Gastroesophageal sphincter (tissue), 3 donors: ENCODE data around the gene ICE1.

ENCODE experiments used
- POLR2A ChIP-seq, 2 donors: fragments of 450-650 bp; IDR thresholded peaks; one replicate each; pipeline ENCODE4 v1.6.1; 2017; ENCODE audit warnings: antibody characterized with exemption in 2 of 2, mild to moderate bottlenecking in 2 of 2, moderate library complexity in 1 of 2
- TF ChIP-seq, protein P1 (sequence below), 4 experiments: fragments of 200-600 bp in 2 of 4; fragments of 450-650 bp in 2 of 4; sonication (generic) in 1 of 4; IDR thresholded peaks; one replicate each; pipeline ENCODE4 v1.5.1; 2017 to 2019; ENCODE audit warnings: antibody characterized with exemption in 4 of 4, mild to moderate bottlenecking in 2 of 4, moderate library complexity in 2 of 4

DNA sequence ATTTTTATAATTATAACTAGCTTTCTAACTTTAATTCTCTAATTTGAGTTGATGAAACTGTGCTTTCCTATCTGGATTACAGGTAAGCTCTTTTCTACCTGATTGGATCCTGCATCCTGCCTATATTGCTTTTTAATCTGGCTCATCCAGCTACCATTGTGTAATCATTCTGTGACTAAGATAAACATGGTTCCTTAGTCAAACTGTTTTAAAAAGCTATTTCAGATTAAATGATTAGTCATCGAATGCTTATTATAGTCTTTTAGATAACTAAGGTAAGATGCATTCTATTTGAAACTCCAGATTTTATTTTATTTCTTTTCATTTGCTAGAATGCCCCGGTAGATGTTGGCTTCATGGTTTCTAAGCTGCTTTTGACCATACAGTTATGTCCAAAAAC, 50.7 kb downstream of the ICE1 start:
- TF ChIP-seq, protein P1, sequence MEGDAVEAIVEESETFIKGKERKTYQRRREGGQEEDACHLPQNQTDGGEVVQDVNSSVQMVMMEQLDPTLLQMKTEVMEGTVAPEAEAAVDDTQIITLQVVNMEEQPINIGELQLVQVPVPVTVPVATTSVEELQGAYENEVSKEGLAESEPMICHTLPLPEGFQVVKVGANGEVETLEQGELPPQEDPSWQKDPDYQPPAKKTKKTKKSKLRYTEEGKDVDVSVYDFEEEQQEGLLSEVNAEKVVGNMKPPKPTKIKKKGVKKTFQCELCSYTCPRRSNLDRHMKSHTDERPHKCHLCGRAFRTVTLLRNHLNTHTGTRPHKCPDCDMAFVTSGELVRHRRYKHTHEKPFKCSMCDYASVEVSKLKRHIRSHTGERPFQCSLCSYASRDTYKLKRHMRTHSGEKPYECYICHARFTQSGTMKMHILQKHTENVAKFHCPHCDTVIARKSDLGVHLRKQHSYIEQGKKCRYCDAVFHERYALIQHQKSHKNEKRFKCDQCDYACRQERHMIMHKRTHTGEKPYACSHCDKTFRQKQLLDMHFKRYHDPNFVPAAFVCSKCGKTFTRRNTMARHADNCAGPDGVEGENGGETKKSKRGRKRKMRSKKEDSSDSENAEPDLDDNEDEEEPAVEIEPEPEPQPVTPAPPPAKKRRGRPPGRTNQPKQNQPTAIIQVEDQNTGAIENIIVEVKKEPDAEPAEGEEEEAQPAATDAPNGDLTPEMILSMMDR (IDR thresholded peaks at IDR 0.05), result no peak
- no peak for TF ChIP-seq POLR2A (IDR thresholded peaks at IDR 0.05)
